AG08396 (cell line): ENCODE measurements around the gene RERE.

Experiments
- DNase-seq: peaks from one replicate; pipeline ENCODE4 v3.0.0; 2012; ENCODE audit warnings: low spot score, mixed read lengths

The RERE gene

DNA sequence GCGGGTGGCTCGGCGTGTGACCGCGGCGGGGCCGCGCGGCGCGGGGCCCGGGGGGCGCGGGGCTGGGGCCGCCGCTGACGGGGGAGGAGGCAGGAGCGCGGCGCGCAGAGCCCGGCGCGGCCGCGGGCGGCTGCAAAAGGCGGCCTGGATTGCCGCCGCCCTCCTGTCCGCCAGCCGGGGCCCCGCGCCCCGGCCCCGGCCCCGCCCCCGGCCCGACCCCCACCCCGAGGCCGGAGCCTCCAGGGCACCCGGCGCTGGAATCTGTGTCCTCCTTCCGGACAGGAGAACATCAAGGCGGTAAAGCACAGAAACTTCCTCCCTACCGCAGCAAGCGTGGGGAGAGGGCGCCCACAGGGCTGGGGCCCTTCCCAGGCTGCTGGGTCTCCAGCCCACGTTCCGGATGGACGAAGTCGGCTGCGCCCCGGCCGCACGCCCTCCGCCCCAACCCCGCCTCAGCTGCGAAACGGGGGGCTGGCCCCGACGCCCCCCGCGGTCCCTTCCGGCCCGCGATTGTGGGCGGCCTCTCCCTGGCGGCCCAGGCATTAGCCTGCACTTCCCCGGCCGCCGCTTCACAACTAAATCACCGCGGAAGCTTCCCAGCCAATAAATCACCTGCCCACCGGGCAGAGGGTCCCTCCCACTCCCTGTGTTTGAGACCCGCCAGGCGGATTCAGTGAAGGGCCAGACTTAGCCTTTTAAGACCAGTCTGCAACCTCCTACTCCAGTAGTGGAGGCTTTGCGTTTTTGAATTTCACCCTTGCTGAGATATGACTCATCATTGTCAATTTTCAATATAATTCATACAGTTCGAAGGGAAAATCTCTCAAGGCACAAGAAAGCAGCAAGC is 393.5 kb downstream of the RERE start:
- peak; percentile 80 for DNase-seq

GRCh38 chr1:8423269-8423691 is 394.2 kb downstream of the RERE start:
- peak; percentile 67 for DNase-seq

- DNase-seq: no peak
Measured at GRCh38 chr1:8422510-8423268, 394.8 kb downstream of the RERE start.

GRCh38 chr1:8421721-8422120 is 395.7 kb downstream of the RERE start:
- peak; percentile 47 for DNase-seq

- DNase-seq: no peak
Measured at GRCh38 chr1:8420318-8420717, 397.1 kb downstream of the RERE start.

DNA sequence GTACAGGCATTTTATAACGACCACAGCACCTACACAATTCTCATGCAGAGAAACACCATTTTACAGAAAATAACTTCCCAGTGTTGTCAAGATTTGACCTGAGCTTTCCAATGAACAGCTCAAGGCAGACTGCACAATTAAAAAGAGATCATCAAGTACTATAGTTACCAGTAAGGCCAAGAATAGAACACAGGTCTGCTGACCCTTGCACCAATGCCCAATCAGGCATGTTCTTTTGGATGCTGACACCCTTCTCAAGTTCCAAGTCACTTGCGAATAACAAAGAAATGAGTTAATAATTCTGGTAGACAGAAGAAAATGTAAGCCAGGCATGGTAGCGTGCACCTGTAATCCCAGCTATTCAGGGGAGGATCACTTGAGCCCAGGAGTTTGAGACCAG is 397.6 kb downstream of the RERE start:
- DNase-seq: no peak

DNA sequence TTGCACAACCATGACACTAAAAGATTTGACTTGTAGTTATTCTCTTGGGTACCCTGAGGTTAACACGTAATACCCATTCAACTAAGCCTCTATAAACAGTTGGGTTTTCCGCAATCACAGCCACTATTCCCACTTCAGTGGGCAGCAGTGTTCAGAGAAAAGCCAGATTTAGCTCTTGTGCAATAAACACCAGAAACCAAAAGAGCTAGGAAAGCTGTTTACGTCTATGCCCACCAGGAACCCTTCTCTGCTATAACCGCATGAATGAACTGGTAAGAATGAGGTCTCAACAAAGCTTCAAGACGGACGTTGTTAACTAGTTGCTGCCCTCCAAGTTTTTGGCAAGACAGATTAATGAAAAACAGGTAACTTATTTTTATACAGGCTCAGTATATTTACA is 398.3 kb downstream of the RERE start:
- no peak for DNase-seq

GRCh38 chr1:8418301-8418700 is 399.1 kb downstream of the RERE start:
- DNase-seq: no peak

- DNase-seq: no peak
Measured at GRCh38 chr1:8417625-8418024, 399.8 kb downstream of the RERE start.

DNA sequence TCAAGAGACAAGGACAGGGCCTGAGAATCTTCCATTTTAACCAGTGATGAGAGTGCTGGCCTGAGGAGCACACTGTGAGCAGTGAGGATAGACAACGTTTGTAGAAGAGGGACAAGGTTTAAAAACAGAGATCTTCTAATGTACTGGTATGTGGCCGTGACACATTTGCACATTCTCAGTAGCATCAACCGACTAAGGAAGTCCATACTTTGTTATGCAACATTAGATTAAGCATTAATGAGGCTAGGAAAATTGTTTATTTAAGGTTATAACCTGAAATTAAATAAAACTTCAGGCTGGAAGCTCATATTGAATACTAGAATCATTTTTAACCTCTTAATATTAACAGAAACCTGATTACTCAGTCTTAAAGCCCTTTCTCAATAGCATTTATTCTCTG is 400.6 kb downstream of the RERE start:
- DNase-seq: no peak

DNA sequence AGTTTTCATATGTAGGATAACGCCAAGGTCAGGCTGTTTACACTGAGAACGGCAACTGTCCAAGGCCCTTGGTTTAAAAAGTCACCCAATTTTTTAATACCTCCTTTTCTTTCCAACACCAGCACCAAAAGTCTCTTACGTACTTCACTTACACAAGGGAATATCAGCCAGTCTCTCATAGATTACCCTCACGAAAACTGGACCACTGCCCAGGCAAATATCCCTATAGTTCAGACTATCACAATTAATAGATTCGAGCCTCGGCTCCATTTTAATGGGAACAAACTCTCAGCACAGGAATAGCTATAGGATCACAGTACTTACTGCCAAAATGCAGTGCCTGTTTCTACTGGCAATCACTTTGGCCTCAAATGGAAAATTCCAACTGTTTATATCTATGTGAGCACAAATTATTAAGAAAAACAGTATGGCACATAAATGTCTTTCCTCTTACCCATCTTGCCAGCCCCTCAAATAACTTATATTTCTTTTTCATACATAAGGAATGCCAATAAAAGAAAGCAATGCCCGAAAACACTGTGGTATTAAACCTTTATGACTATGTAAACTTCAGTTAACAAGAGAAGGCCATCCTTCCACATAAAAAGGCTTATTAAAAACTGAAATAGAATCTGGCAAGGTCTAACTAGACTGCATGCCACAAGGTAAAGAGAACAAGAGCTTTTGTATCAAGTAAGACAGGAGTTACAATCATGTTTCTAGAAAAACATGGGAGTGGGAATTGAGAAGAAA is 401.7 kb downstream of the RERE start:
- no peak for DNase-seq

- DNase-seq: peak; percentile 48
Measured at GRCh38 chr1:8412183-8412831, 405.1 kb downstream of the RERE start.

- DNase-seq: no peak
Measured at GRCh38 chr1:8411803-8412182, 405.6 kb downstream of the RERE start.

DNA sequence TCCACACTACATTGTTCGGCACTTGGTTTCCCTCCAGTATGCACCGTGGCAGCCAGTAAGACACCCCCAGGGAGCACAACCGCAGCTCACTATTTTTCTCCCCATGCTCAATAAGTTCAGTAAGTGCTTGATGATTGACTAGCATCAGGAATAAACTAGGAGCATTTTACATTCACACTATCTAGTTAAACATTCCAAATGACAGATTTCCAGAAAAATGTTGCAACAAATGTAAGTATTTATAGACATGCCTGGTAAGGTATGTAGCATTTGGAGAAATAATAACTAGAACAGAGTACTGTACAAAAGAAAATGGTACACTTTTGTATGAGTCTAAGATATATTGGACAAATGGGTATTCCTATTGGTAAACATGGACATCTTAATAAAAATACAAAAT is 406.6 kb downstream of the RERE start:
- no peak for DNase-seq

DNA sequence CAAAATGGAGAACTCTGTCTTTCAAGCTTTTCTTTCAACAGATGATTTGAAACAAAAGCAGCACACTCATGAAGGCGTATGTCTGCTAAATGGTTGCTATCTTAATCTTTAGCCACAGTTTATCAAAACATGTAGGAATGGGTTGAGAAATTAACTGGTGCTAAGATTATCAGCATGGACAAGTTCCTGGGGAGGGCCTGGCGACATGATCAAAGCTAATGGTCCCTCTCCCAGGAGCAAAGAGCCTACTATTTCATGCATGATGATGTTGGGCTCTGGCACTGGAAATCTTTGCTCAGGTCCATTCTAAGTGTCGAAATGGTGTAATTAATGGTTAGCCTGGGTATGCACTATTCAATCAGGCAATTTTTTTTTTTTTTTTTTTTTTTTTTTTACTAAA is 407.8 kb downstream of the RERE start:
- DNase-seq: no peak

DNA sequence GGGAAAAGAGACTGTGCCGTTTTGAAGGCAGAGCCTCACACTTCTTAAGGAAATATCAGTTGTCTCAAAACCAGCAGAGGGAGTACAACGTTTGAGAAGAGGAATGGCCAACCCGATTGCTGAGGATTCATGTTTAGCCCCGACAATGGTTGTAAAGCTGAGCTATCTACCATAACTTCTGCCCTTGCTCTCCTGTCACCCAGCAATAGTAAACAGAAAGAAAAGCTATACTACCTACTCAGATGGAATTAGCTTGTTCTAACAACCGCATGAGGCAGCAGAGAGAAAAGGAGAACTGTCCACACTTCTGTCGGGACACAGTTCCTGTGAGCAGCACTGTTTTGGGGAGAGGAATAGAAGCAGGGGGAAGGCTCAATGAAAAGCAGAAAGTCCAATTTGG is 408.3 kb downstream of the RERE start:
- peak; percentile 35 for DNase-seq

- peak; percentile 46 for DNase-seq
Measured at GRCh38 chr1:8408151-8408839, 409.1 kb downstream of the RERE start.

DNA sequence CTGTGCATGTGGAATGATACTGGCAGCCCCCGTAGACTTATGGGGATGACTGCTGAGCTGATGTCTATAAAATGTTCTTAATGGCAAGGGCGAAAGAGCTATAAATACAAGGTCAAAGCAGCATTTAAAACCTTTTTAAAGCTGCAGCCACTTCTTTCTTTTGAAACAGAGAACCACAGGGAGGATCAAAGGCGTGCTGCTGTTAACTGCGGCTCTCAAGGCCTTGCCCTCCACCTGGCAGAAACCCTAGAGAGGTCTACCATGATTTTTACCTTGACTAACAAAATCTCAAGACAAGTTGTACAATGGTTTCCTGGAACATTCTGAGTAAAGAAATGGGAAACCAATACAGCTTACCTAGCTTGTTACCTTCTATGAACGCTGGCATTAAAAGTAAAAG is 409.8 kb downstream of the RERE start:
- DNase-seq: no peak

- DNase-seq: peak; percentile 37
Measured at GRCh38 chr1:8406960-8407359, 410.5 kb downstream of the RERE start.

- no peak for DNase-seq
Measured at GRCh38 chr1:8406011-8406410, 411.4 kb downstream of the RERE start.
